ENCODE measurements around the gene GTSF1L. TPM values are rescaled to one million over a fixed set of nuclear protein-coding genes. Genes with fewer than 3 reads are reported as not detected.

Gene GTSF1L
- polyA plus RNA-seq, 2 of the 4 experiments (the other 2 are of a cell fraction), result not detected

DNA sequence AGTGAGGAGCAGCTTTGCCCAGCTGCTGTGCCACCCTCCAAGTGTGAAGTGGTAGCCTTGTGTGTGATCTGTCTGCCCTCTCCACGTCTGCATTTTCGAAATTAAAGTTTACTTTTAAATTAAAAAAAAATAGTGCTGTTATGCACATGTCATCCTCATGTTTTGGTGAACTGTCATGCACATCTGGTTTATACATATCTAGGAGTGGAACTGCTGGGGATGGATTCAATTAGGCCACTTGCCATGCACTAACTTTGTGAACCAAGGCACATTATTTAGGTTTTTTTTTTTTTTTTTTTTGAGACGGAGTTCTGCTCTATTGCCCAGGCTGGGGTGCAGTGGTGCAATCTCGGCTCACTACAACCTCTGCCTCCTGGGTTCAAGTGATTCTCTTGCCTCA is 3.6 kb downstream of the GTSF1L start:
- 57% methylated on average over 4 of the region's 4 CpGs for WGBS (ENCODE audit: missing lambda C conversion rate)
- Histone ChIP-seq H3K4me2 (no peak overlapping the region), H3K9me3 (no peaks in the 10 kb centered on the region), H3K4me1 (no peaks in the 10 kb centered on the region), H3K27ac (no peak overlapping the region), H3K4me3 (no peak overlapping the region)
- POLR2A ChIA-PET, result no interaction called here
- TF ChIP-seq KDM1A (IDR thresholded peaks at IDR 0.05; ENCODE audit: low read depth), result no peak
- no peak for TF ChIP-seq FOSB (CRISPR knock-in tag; IDR thresholded peaks at IDR 0.05)
- DNase-seq (ENCODE audit: low read depth in 1 of 2, low spot score in 1 of 2), result no peak
- no peak for FAIRE-seq
- ATAC-seq, result no peak
- CTCF ChIA-PET, result interaction anchor here (0.8 to 1.2 kb wide), 2 partner anchors 23 to 31 kb away, joined by 3 read pairs; no protein-coding TSS in a partner anchor

DNA sequence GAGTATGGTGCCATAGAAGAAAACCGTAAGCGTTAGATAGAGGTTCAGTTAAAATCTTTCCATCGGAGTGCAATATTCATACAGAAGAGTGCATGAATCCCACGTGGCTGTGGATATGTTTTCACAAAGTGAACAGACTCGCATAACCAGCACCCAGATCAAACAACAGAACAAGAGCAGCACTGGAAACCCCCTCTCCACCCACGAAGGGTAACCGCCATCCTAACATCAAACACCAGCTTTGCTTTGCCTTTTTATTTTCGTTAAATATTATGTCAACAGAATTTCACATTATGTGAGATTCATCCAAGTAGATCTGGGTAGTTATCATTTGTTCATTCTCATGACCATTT is 4.7 kb downstream of the GTSF1L start:
- Histone ChIP-seq H3K4me2 (no peak overlapping the region), H3K27ac (no peak overlapping the region), H3K4me3 (no peak overlapping the region), H3K4me1 (no peaks in the 10 kb centered on the region), H3K9me3 (no peaks in the 10 kb centered on the region)
- TF ChIP-seq SMC3 (IDR thresholded peaks at IDR 0.05), result no peak
- no peak for TF ChIP-seq HDAC2 (IDR thresholded peaks at IDR 0.05)
- no peak for TF ChIP-seq POLR2AphosphoS2 (conservative IDR thresholded peaks at IDR 0.05; ENCODE audit: low read length)
- TF ChIP-seq JUNB (IDR thresholded peaks at IDR 0.05), result no peak
- TF ChIP-seq, protein P1, sequence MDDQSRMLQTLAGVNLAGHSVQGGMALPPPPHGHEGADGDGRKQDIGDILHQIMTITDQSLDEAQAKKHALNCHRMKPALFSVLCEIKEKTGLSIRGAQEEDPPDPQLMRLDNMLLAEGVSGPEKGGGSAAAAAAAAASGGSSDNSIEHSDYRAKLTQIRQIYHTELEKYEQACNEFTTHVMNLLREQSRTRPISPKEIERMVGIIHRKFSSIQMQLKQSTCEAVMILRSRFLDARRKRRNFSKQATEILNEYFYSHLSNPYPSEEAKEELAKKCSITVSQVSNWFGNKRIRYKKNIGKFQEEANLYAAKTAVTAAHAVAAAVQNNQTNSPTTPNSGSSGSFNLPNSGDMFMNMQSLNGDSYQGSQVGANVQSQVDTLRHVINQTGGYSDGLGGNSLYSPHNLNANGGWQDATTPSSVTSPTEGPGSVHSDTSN (IDR thresholded peaks at IDR 0.05), result no peak
- TF ChIP-seq ZSCAN20 (CRISPR knock-in tag; IDR thresholded peaks at IDR 0.05), result no peak
- no peak for TF ChIP-seq KDM1A (IDR thresholded peaks at IDR 0.05; ENCODE audit: low read depth)
- no peak for TF ChIP-seq RFX5 (IDR thresholded peaks at IDR 0.05)
- no peak for TF ChIP-seq FOSB (CRISPR knock-in tag; IDR thresholded peaks at IDR 0.05)
- no peak for TF ChIP-seq CEBPB (IDR thresholded peaks at IDR 0.05)
- TF ChIP-seq, protein P2, sequence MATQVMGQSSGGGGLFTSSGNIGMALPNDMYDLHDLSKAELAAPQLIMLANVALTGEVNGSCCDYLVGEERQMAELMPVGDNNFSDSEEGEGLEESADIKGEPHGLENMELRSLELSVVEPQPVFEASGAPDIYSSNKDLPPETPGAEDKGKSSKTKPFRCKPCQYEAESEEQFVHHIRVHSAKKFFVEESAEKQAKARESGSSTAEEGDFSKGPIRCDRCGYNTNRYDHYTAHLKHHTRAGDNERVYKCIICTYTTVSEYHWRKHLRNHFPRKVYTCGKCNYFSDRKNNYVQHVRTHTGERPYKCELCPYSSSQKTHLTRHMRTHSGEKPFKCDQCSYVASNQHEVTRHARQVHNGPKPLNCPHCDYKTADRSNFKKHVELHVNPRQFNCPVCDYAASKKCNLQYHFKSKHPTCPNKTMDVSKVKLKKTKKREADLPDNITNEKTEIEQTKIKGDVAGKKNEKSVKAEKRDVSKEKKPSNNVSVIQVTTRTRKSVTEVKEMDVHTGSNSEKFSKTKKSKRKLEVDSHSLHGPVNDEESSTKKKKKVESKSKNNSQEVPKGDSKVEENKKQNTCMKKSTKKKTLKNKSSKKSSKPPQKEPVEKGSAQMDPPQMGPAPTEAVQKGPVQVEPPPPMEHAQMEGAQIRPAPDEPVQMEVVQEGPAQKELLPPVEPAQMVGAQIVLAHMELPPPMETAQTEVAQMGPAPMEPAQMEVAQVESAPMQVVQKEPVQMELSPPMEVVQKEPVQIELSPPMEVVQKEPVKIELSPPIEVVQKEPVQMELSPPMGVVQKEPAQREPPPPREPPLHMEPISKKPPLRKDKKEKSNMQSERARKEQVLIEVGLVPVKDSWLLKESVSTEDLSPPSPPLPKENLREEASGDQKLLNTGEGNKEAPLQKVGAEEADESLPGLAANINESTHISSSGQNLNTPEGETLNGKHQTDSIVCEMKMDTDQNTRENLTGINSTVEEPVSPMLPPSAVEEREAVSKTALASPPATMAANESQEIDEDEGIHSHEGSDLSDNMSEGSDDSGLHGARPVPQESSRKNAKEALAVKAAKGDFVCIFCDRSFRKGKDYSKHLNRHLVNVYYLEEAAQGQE (IDR thresholded peaks at IDR 0.05), result no peak
- TF ChIP-seq, protein P3, sequence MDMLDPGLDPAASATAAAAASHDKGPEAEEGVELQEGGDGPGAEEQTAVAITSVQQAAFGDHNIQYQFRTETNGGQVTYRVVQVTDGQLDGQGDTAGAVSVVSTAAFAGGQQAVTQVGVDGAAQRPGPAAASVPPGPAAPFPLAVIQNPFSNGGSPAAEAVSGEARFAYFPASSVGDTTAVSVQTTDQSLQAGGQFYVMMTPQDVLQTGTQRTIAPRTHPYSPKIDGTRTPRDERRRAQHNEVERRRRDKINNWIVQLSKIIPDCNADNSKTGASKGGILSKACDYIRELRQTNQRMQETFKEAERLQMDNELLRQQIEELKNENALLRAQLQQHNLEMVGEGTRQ (IDR thresholded peaks at IDR 0.05), result no peak
- TF ChIP-seq JUN (IDR thresholded peaks at IDR 0.05), result no peak
- no peak for TF ChIP-seq HOXB5 (CRISPR knock-in tag; IDR thresholded peaks at IDR 0.05)
- WGBS (ENCODE audit: missing lambda C conversion rate), result 71% methylated on average over 8 of the region's 8 CpGs
- FAIRE-seq, result no peak
- ATAC-seq, result no peak
- no peak for DNase-seq (ENCODE audit: low read depth in 1 of 2, low spot score in 1 of 2)
- CTCF ChIA-PET, result interaction anchor here (1.2 to 1.4 kb wide), 2 partner anchors 30 to 33 kb away, joined by 3 to 5 read pairs; no protein-coding TSS in a partner anchor
- POLR2A ChIA-PET, result no interaction called here

DNA sequence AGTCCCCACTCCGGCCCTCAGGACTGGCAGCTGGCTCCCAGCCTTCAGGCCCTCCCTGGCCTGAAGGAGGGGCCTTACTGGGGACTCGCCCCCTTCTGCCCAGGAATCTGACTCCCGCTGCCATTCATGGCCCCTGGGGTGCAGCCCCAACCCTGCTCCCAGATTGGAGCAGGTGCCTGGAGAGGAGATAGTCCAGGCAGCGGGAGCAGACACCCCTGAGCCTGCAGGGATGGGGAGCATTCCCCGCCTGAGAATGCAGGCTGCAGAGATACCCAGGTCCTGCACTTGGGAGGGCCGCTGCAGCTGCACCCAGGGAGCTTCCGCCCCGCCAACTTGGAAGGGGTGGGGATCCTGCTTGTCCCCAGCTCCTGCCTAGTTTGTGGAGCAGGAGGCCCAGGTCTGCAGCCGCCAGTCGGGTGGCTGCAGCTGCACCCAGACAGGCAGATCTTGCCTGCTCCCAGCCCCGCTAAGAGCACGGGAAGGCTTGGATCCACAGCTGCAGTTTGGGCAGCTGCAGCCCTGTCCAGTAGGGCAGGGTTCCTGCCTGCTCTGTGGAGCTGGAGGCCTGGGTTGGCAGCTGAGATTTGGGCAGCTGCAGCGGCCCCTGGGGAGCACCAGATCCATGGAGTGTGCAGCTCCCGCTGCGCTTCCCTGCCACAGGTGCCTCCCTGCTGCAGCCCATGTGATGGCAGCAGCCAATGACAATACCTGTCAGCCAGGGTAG is 5.2 kb downstream of the GTSF1L start:
- DNase-seq (ENCODE audit: low read depth in 1 of 2, low spot score in 1 of 2) (no peak), FAIRE-seq (no peak), ATAC-seq (peak; percentile 41 to 63; a peak in 3 of 6 replicates)
- ChIA-PET POLR2A (no interaction called here), CTCF (interaction anchor here (1.2 to 1.4 kb wide), 2 partner anchors 30 to 34 kb away, joined by 3 to 5 read pairs; no protein-coding TSS in a partner anchor)
- Histone ChIP-seq H3K4me1 (no peaks in the 10 kb centered on the region), H3K4me3 (no peak overlapping the region), H3K27ac (no peak overlapping the region), H3K4me2 (no peak overlapping the region), H3K9me3 (no peaks in the 10 kb centered on the region)
- TF ChIP-seq RARB (CRISPR knock-in tag; IDR thresholded peaks at IDR 0.05) (no peak), JUNB (IDR thresholded peaks at IDR 0.05) (no peak)
- TF ChIP-seq, protein P3 (IDR thresholded peaks at IDR 0.05), result 0 out of 2 replicates have a peak, but pooled peaks have one; percentile 12
- WGBS (ENCODE audit: missing lambda C conversion rate), result 49% methylated on average over 4 of the region's 15 CpGs

Data from A549 (cell line).